Measurements from ENCODE around the gene CABS1. TPM values are rescaled to one million over a fixed set of nuclear protein-coding genes. Genes with fewer than 3 reads are reported as not detected.

CABS1 gene
- total and polyA plus RNA-seq, 4 donors: 0.11 TPM; not detected in 3

GRCh38 chr4:70367813-70368212 lies 33.0 kb downstream of the CABS1 start:
- WGBS (ENCODE audit: insufficient coverage): no CpG with 5 or more reads among the region's 1 CpG

GRCh38 chr4:70371987-70372386 lies 37.2 kb downstream of the CABS1 start:
- Histone ChIP-seq H3K27me3 (ENCODE audit: control insufficient read depth, insufficient read depth, low read length) (no peaks in the 10 kb centered on the region), H3K36me3 (ENCODE audit: control insufficient read depth, insufficient read depth, low read length) (no peaks in the 10 kb centered on the region), H3K4me1 (ENCODE audit: control insufficient read depth, insufficient read depth, low read length) (no peaks in the 10 kb centered on the region), H3K4me3 (ENCODE audit: low read depth, low read length) (no peak overlapping the region), H3K9me3 (ENCODE audit: control insufficient read depth, insufficient read depth, low read length) (no peaks in the 10 kb centered on the region), H3K27ac (ENCODE audit: low read depth, low read length) (no peak overlapping the region)
- no CpG with 5 or more reads among the region's 4 CpGs for WGBS (ENCODE audit: insufficient coverage)
- DNase-seq (ENCODE audit: low read depth in 4 of 6, low spot score in 6 of 6): no peak

More at GRCh38 chr4:70367813-70368212, 33.0 kb downstream of the CABS1 start:
- Histone ChIP-seq H3K4me1 (ENCODE audit: control insufficient read depth, insufficient read depth, low read length) (no peaks in the 10 kb centered on the region), H3K27me3 (ENCODE audit: control insufficient read depth, insufficient read depth, low read length) (no peaks in the 10 kb centered on the region), H3K36me3 (ENCODE audit: control insufficient read depth, insufficient read depth, low read length) (no peaks in the 10 kb centered on the region), H3K27ac (ENCODE audit: low read depth, low read length) (no peak overlapping the region), H3K9me3 (ENCODE audit: control insufficient read depth, insufficient read depth, low read length) (no peaks in the 10 kb centered on the region), H3K4me3 (ENCODE audit: low read depth, low read length) (no peak overlapping the region)
- DNase-seq (ENCODE audit: low read depth in 4 of 6, low spot score in 6 of 6): no peak

GRCh38 chr4:70372760-70373159 lies 38.0 kb downstream of the CABS1 start:
- WGBS (ENCODE audit: insufficient coverage): 100% methylated on average over 1 of the region's 3 CpGs

DNA sequence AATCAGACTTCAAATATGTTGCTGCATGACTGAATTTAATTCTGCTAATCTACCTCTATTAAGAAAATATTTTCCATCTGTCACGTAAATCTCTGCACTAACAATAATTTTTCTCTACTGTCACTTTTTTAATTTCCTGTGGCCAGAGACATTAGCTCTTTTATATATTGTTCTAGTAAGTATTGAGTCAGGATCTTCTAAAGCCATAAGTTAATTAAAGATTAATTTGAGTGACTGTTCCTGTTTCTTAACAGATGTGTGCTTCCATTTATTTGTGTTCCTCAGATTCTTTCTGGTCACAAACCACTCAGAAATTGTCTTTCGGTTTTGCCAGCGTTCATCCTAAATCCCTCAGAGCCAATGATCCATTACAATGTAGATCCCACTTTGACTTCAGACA lies 45.8 kb downstream of the CABS1 start:
- no peak overlapping the region for H3K4me3 ChIP-seq (ENCODE audit: low read depth, low read length)
- DNase-seq (ENCODE audit: low read depth in 4 of 6, low spot score in 6 of 6): no peak
- H3K27ac ChIP-seq (ENCODE audit: low read depth, low read length): no peak overlapping the region
- WGBS (ENCODE audit: insufficient coverage): no CpG with 5 or more reads among the region's 3 CpGs
- H3K4me1 ChIP-seq (ENCODE audit: control insufficient read depth, insufficient read depth, low read length): no peaks in the 10 kb centered on the region
- H3K9me3 ChIP-seq (ENCODE audit: control insufficient read depth, insufficient read depth, low read length): no peaks in the 10 kb centered on the region
- no peaks in the 10 kb centered on the region for H3K36me3 ChIP-seq (ENCODE audit: control insufficient read depth, insufficient read depth, low read length)
- H3K27me3 ChIP-seq (ENCODE audit: control insufficient read depth, insufficient read depth, low read length): no peaks in the 10 kb centered on the region

More at GRCh38 chr4:70372760-70373159, 38.0 kb downstream of the CABS1 start:
- H3K27ac ChIP-seq (ENCODE audit: low read depth, low read length): no peak overlapping the region
- no peaks in the 10 kb centered on the region for H3K9me3 ChIP-seq (ENCODE audit: control insufficient read depth, insufficient read depth, low read length)
- H3K27me3 ChIP-seq (ENCODE audit: control insufficient read depth, insufficient read depth, low read length): no peaks in the 10 kb centered on the region
- H3K4me3 ChIP-seq (ENCODE audit: low read depth, low read length): no peak overlapping the region
- H3K4me1 ChIP-seq (ENCODE audit: control insufficient read depth, insufficient read depth, low read length): no peaks in the 10 kb centered on the region
- H3K36me3 ChIP-seq (ENCODE audit: control insufficient read depth, insufficient read depth, low read length): no peaks in the 10 kb centered on the region
- no peak for DNase-seq (ENCODE audit: low read depth in 4 of 6, low spot score in 6 of 6)

DNA sequence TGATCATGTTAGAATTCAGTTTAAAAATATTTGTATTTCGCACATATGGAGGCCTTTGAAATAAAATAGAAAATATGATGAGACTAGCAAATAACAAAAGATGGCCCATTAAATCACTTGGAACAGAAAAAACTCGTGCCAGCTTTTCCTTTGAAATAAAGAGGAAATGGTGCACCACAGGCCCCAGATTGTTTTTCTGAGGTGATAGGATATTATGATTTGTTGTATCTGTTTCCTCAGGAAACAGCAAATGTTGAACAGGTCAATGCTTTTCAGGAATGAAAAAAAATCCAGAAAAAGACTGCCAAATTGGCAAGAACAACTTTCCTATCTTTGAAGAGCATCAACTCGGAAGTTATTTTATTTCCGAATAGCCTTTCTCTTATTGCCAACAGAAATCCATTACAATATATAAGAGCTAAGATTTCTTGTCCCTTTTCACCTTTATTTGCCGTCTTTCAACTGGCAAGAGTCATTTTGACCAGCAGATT lies 48.0 kb downstream of the CABS1 start, which contains the start of gene SMR3B:
SMR3B (plus strand) TSS at position 441 of the 491 bp plus-strand sequence. CDS start 1,380 bp downstream, outside the sequence.
- H3K4me3 ChIP-seq (ENCODE audit: low read depth, low read length): no peak within 1 kb of the TSS
- no peak for DNase-seq (ENCODE audit: low read depth in 4 of 6, low spot score in 6 of 6)
- H3K36me3 ChIP-seq (ENCODE audit: control insufficient read depth, insufficient read depth, low read length): no peaks in the 10 kb centered on the region

More for the DNA sequence above, 48.0 kb downstream of the CABS1 start, which contains the start of gene SMR3B:
- Histone ChIP-seq H3K9me3 (ENCODE audit: control insufficient read depth, insufficient read depth, low read length) (no peaks in the 10 kb centered on the region), H3K27ac (ENCODE audit: low read depth, low read length) (no peak within 1 kb of the TSS), H3K4me1 (ENCODE audit: control insufficient read depth, insufficient read depth, low read length) (no peaks in the 10 kb centered on the region), H3K27me3 (ENCODE audit: control insufficient read depth, insufficient read depth, low read length) (no peaks in the 10 kb centered on the region)
- 67% methylated on average over 1 of the region's 5 CpGs for WGBS (ENCODE audit: insufficient coverage)

Other genes with a start within 250 kb of the CABS1 start
- not detected for gene PRR27, start 180.7 kb upstream of the CABS1 start, total RNA-seq
- under 1 TPM; 0.05 to 0.06 TPM for gene PRR27, start 180.7 kb upstream of the CABS1 start, polyA plus RNA-seq (ENCODE audit: insufficient read length in 2 of 2)
- not detected for gene ODAM, start 139.3 kb upstream of the CABS1 start, total RNA-seq
- not detected for gene ODAM, start 139.3 kb upstream of the CABS1 start, polyA plus RNA-seq (ENCODE audit: insufficient read length in 2 of 2)
- not detected for gene FDCSP, start 108.9 kb upstream of the CABS1 start, total RNA-seq
- gene FDCSP, start 108.9 kb upstream of the CABS1 start, polyA plus RNA-seq (ENCODE audit: insufficient read length in 2 of 2): not detected
- not detected for gene CSN3, start 92.4 kb upstream of the CABS1 start, total RNA-seq
- not detected for gene CSN3, start 92.4 kb upstream of the CABS1 start, polyA plus RNA-seq (ENCODE audit: insufficient read length in 2 of 2)
- not detected for gene SMR3A, start 25.8 kb downstream of the CABS1 start, total RNA-seq
- gene SMR3A, start 25.8 kb downstream of the CABS1 start, polyA plus RNA-seq (ENCODE audit: insufficient read length in 2 of 2): not detected
- not detected for gene SMR3B, start 48.1 kb downstream of the CABS1 start, total RNA-seq
- not detected for gene SMR3B, start 48.1 kb downstream of the CABS1 start, polyA plus RNA-seq (ENCODE audit: insufficient read length in 2 of 2)
- gene OPRPN, start 63.0 kb downstream of the CABS1 start, total RNA-seq: not detected
- gene OPRPN, start 63.0 kb downstream of the CABS1 start, polyA plus RNA-seq (ENCODE audit: insufficient read length in 2 of 2): not detected
- gene MUC7, start 137.2 kb downstream of the CABS1 start, total RNA-seq: not detected
- gene MUC7, start 137.2 kb downstream of the CABS1 start, polyA plus RNA-seq (ENCODE audit: insufficient read length in 2 of 2): not detected
- not detected for gene AMTN, start 183.6 kb downstream of the CABS1 start, total RNA-seq
- not detected for gene AMTN, start 183.6 kb downstream of the CABS1 start, polyA plus RNA-seq (ENCODE audit: insufficient read length in 2 of 2)